Skin of body (tissue), 2 donors: ENCODE results near the gene ZBTB7C. TPM values are rescaled to one million over a fixed set of nuclear protein-coding genes. Genes with fewer than 3 reads are reported as not detected.

ENCODE experiments used
- DNase-seq: peaks from one replicate; lab custom pipeline; 2025; lab: John Stamatoyannopoulos, UW
- total RNA-seq: library from RNA; depleted of rRNA; stranded (reverse); fragments of >200 nt; gene quantifications from one replicate; pipeline ENCODE4 v1.2.3, GENCODE V29; 2014

The ZBTB7C gene
- total RNA-seq, 1 donor from 2014 or later = 6.3 TPM

GRCh38 chr18:48391868-48392267 is 17.3 kb downstream of the ZBTB7C start:
- no peak for DNase-seq

DNA sequence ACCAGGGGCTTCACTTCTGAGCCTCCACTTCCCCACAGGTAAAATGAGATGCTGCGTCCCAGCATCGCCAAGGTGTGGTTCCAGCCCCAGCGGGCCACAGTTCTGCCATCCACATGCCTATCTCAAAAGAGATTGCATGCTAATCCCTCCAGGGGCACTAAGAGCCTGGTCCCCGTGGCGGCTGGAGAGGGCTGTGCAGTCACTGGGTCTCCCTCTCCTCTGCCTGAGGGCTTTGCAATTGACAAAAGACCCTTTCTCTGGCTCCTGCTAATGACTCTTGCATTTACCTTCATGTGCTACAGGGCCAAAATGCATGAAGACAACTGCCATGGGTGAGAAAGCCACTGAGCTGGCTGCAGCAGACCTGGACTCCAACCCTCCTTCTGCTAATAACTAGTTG is 18.5 kb downstream of the ZBTB7C start:
- no peak for DNase-seq

- no peak for DNase-seq
Observed at GRCh38 chr18:48388478-48388877, 20.7 kb downstream of the ZBTB7C start.

DNA sequence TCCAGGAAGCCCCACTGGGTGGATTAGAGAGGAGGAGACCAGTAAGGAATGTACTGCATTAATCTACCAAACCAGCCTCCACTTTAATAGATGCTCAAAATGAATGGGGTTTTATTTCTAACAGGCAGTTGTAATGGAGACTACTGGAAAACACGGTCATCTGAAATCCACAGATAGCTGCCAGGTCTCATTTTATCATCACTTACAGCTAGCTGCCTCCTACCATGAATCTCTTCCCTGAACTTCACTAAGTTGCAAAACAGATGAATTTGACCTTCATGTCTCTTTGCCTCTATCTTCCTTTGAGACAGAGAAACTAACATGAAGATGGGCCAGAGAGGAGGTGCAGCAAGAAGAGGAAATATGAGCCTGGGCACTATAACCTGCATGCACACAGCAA is 21.9 kb downstream of the ZBTB7C start:
- DNase-seq = no peak

DNA sequence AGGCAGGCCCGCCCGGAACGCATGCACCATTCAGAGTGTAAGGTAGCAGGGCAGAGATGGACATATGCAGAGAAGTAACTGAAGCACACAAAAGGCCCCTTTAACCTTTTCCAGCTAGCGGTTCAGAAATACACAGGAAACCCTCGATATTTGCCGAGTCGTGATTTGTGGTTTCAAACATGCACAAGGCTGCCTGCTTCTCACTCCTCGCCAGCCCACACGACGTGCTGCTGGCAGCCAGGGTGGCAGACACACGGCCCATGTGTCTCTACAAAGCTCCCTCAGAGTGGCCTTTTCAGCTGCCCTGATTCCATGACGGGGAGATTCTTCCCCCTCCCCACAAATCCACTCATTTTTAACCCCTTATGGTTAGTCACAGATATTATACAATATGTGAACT is 23.6 kb downstream of the ZBTB7C start:
- DNase-seq = no peak

GRCh38 chr18:48376934-48377333 is 32.2 kb downstream of the ZBTB7C start:
- DNase-seq = no peak

GRCh38 chr18:48376406-48376805 is 32.8 kb downstream of the ZBTB7C start:
- DNase-seq = no peak

DNA sequence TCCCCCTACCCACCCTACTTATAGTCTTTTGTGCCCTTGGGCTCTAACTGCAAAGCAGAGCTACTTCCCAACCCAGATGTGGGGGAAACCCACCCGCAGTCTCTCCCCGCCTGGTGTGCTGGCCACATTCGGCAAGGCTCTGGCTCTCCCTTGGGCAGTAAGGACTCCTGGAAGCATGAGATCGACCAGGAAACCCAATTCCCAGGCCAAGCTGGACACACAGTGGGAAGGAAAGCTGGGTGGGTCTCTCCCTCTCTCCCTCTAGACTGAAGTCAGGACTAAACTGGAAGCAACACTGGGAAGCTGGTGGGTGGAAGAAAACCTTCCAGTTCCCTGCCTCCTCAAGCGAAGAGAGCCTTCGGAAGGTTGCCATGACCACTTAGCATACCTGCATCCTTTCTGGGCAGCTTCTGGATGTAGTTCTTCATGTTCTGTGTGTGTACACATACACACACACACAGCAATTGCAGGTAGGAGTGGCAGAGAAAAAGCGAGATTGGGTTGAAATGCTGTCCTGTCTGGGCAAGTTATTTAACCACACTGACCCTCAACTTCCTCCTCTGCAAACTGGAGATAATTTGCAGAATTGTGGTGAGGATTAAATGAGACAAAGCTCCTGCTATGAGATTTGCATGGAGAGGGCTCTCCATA is 33.9 kb downstream of the ZBTB7C start:
- no peak for DNase-seq

DNA sequence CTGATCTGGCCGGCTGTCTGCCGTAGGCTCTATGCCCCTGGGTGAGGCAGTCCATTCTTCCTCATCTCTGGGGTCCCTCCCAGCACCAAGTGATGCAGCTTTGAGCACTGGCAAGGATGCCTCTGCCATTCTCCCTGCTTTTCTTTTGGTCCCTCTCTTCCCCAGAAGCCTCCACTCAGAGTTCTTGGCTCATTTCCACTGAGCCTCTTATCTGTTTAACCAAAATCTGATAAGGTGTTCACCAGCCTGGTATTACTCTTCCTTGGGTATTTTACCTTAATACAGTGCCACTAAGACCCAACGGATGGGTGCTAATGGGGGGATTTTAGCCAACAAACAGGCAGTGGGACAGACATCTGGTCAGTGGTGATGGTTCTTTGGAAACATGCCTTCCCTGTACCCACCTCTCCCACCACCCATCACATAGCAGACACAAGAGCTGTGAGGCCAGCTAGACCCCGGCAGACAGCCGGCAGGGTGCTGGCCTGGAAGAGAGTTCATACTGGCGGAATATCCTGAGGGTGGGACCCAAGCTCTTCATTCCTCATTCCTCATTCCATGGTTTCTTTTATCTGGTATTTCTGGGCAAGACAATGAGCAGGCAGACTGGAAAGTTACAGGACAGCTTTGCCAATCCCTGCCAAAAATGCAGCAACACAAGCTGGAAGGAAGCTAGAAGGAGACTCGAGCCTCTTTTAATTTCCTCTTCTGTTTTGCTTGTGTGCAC is 34.6 kb downstream of the ZBTB7C start:
- no peak for DNase-seq

- no peak for DNase-seq
Observed at GRCh38 chr18:48371854-48372602, 37.2 kb downstream of the ZBTB7C start.

GRCh38 chr18:48367557-48367956 is 41.6 kb downstream of the ZBTB7C start:
- DNase-seq = no peak

GRCh38 chr18:48365965-48366364 is 43.2 kb downstream of the ZBTB7C start:
- no peak for DNase-seq

GRCh38 chr18:48364146-48364545 is 45.0 kb downstream of the ZBTB7C start:
- no peak for DNase-seq

GRCh38 chr18:48363175-48363574 is 46.0 kb downstream of the ZBTB7C start:
- no peak for DNase-seq

GRCh38 chr18:48361801-48362200 is 47.4 kb downstream of the ZBTB7C start:
- DNase-seq = no peak

GRCh38 chr18:48360376-48361021 is 48.7 kb downstream of the ZBTB7C start:
- DNase-seq = no peak

DNA sequence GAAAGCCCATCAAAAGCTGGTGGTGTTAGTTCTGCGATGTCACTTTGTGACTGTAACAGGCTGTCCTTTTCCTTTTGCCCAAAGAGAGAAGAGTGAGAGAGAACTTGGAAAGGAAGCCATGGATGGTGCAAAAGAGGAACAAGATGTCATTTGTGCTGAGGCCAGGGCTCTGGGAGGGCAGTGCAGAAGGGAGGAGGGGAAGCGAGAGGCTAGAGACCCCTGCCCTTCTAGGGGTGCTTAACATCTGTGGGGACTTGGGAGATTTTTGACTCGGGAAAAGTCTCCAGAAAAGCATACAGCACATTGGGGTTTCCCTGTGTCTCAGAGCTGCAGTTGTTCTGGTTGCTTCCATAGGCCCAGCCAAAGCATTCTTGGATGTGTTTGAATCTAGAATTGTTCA is 49.6 kb downstream of the ZBTB7C start:
- DNase-seq = no peak

DNA sequence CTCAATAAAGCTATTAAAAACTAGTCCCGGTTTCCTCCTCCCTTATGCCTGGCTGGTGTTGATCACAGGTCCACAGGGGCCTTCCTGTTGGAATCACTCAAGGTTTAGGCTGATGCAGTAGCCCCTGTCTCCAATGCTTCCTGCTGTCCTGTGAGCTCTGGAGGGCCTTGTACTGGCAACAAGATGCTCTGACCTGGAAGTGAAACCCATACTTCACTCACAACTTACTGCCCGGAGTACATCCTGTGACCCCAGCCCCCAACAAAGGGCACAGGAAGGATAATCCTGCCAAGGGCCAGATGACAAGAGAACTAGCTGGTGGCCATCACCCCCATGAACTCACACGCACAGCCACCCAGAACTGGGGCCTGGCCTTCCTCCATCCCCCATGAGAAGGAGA is 50.3 kb downstream of the ZBTB7C start:
- DNase-seq = no peak

- no peak for DNase-seq
Observed at GRCh38 chr18:48356909-48357631, 52.1 kb downstream of the ZBTB7C start.

GRCh38 chr18:48356151-48356745 is 52.9 kb downstream of the ZBTB7C start:
- no peak for DNase-seq
